IPS-15b (cell line): Measurements from ENCODE around the gene IGFN1.

Experiments used
- H3K27me3 ChIP-seq: one replicate; pipeline ENCODE4 v1.6.1; 2013; ENCODE audit warnings: low read length; ENCODE audit not compliant: control insufficient read depth, insufficient read depth
- H3K36me3 ChIP-seq: one replicate; pipeline ENCODE4 v1.6.1; 2013; ENCODE audit warnings: low read length; ENCODE audit not compliant: control insufficient read depth, insufficient read depth
- H3K4me1 ChIP-seq: one replicate; pipeline ENCODE4 v1.6.1; 2013; ENCODE audit warnings: mild to moderate bottlenecking, low read length; ENCODE audit not compliant: control insufficient read depth, insufficient read depth
- H3K4me3 ChIP-seq: one replicate; pipeline ENCODE4 v1.5.1; 2013; ENCODE audit warnings: low read depth, low read length
- H3K9ac ChIP-seq: one replicate; pipeline ENCODE4 v1.6.1; 2013; ENCODE audit warnings: low read depth, mild to moderate bottlenecking, low read length
- H3K9me3 ChIP-seq: one replicate; pipeline ENCODE4 v1.6.1; 2013; ENCODE audit warnings: mild to moderate bottlenecking, low read length; ENCODE audit not compliant: control insufficient read depth, insufficient read depth

The IGFN1 gene

DNA sequence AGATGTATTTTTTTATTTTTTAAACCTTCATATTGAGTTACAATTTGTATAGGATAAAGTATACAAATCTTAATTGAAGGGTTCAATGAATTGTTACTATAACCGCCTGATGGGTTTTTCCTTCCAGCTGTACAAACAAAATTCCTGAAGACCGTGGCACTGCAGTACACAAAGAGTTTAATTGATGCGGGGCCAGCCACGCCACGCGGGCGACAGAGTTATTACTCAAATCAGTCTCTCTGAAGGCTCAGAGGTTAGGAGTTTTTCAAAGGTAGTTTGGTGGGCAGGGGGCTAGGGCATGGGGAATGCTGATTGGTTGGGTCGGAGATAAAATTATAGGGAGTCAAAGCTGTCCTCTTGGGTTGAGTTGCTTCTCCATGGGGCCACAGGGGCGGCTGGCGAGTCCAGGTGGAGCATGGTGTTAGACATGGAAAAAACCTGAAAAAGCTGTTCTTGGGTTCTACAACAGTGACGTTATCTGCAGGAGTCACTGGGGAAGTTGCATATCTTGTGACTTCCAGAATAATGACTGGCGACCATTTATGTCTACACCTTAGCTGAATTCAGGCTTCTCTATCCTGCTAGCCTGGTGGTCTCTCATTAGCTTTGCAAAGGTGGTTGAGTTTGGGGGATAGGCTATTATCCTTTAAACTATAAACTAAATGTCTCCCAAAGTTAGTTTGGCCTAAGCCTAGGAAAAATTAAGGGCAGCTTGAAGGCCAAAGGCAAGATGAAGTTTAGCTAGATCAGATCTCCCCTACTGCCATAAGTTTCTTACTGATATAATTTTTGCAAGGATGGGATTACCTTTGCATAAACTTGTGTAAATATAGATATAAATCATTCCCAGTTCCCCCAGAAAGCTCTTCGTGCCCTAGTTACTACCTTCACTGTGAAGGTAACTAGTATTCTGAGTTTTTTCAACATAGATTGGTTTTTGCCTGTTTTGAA, 23.3 kb upstream of the IGFN1 start:
- Histone ChIP-seq H3K4me3 (no peak overlapping the region), H3K9me3 (no peaks in the 10 kb centered on the region), H3K36me3 (no peaks in the 10 kb centered on the region), H3K4me1 (peaks cover 3% of the 10 kb centered on the region), H3K9ac (no peak overlapping the region), H3K27me3 (peaks cover 24% of the 10 kb centered on the region)

DNA sequence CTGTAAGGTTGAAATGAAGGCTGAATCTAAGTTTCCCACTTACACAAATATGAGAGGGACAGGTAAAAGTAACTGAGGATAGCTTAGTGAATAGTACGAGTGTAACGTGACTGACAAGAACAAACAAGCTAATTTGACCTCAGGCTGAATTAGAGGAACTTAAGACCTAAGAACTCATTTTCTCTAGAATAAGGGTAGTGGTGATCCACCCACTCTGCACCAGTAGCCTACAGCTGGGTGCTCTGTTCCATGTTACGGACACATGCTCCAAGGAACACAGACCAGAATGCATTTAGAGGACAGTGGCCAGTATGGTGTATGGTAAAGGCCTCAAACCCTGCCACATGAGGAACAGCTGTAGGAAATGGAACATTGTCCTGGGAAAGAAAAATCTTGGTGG, 21.4 kb upstream of the IGFN1 start:
- H3K9me3 ChIP-seq, result no peaks in the 10 kb centered on the region
- H3K4me1 ChIP-seq, result peaks cover 3% of the 10 kb centered on the region
- H3K27me3 ChIP-seq, result peaks cover 33% of the 10 kb centered on the region
- H3K9ac ChIP-seq, result no peak overlapping the region
- H3K4me3 ChIP-seq, result no peak overlapping the region
- H3K36me3 ChIP-seq, result no peaks in the 10 kb centered on the region

DNA sequence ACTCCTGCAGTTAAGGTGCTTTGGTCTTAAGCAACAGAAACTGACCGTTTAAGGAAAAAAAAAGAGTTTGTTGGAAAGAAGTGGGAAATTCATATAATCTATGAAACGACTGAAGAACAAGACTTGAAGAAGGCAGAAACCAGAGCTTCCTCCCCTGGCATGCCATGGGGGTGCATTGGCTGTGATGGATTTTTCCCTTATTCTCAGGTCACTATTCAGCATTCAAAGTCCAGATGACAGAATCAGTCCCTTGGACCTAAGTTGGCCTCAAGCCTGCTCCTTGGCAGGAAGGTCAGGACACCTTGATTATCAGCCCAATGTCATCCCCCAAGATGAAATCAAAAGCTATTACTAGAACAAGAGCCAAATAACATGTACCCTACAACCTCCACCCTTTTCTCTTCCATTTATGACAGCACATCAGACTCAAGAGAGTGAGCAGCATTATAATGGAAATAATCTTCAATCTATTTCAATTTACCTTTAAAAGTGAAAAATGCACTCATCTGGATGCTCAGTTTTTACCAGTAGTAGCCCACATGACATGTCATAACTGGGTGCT, 20.6 kb upstream of the IGFN1 start:
- Histone ChIP-seq H3K9ac (no peak overlapping the region), H3K27me3 (peaks cover 33% of the 10 kb centered on the region), H3K4me1 (peaks cover 7% of the 10 kb centered on the region), H3K4me3 (peak overlapping the region; percentile 88), H3K9me3 (no peaks in the 10 kb centered on the region), H3K36me3 (no peaks in the 10 kb centered on the region)

DNA sequence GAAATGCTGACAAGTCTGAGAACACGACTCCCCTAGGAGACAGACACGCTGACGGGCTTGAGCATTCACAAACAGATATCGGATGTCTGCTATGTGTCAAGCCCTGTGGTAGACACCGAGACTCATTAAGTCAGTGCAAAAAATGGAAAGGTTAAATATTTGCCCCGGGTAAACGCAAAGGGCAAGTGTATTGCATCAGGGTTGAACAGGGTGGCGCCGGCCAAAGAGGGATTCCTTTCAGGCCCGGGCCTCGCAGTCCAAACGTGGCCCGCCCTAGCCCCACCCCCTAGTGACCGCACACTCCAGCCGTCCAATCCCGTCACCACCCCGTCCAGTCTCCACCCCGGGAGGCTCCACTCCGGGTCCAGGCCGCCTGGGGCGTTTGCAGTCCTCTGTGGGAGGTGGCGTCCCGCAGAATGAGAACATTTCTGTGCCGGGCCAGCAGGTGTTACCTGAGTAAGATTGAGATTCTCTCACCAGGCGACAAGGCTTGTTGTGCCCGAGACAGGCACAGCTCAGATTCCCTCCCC, 20.0 kb upstream of the IGFN1 start:
- no peaks in the 10 kb centered on the region for H3K9me3 ChIP-seq
- peak overlapping the region; percentile 88 for H3K4me3 ChIP-seq
- no peaks in the 10 kb centered on the region for H3K36me3 ChIP-seq
- peaks cover 33% of the 10 kb centered on the region for H3K27me3 ChIP-seq
- H3K9ac ChIP-seq, result peak overlapping the region; percentile 55
- H3K4me1 ChIP-seq, result peaks cover 7% of the 10 kb centered on the region

- no peaks in the 10 kb centered on the region for H3K36me3 ChIP-seq
- H3K27me3 ChIP-seq, result peaks cover 33% of the 10 kb centered on the region
- no peaks in the 10 kb centered on the region for H3K9me3 ChIP-seq
- peaks cover 7% of the 10 kb centered on the region for H3K4me1 ChIP-seq
- peak overlapping the region; percentile 55 for H3K9ac ChIP-seq
- peak overlapping the region; percentile 88 for H3K4me3 ChIP-seq
These were observed 19.3 kb upstream of the IGFN1 start for GRCh38 chr1:201171063-201172036.

DNA sequence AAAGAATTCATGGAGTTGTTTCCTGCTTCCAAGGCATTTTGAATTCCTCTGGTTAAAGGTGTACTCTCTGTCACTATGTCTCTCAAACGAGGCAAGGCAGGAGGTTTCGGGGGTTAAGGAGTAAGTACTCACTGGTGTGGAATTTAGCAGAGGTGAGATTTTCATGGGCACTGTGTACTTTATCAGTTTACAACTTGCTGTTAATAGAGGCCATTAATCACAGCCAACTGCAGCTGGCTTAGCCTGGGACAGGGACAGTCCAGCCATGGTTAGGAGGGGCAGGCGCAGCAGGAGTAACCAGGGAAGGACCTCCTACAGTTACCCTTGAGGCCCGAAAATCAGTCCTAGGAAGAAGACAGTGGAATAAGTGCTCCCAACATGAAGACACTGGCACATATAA, 18.3 kb upstream of the IGFN1 start:
- Histone ChIP-seq H3K27me3 (peaks cover 33% of the 10 kb centered on the region), H3K9ac (no peak overlapping the region), H3K4me1 (peaks cover 7% of the 10 kb centered on the region), H3K36me3 (no peaks in the 10 kb centered on the region), H3K4me3 (no peak overlapping the region), H3K9me3 (no peaks in the 10 kb centered on the region)

DNA sequence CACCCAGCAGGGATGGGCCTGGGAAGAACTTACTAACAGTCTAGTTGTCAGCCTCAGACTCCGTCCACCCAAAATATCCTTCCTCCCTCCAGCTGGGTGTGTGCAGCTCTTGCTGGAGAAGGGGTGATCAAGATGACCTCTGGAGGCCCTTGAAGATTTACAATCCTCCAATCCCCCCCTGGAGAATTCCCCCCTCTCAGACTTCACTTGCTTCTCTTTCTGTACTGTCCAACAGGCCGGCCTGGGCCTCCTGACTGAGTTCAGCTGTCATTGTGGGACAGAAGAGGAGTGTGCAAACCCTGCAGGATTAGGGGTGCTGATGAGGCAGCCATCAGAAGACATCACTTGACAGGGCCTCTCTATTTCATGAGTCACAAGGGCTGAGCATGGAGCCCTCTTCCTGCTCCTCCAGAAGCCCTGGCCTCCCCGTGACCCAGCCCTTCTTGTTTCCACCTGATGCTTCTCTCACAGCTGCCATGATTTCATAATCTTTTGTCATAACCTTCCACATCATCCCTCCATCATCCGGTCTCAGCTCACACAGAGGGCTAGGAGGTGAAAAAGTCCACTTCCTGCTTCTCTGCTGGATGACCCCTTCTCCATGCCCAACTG, 17.5 kb upstream of the IGFN1 start:
- Histone ChIP-seq H3K4me3 (no peak overlapping the region), H3K9ac (no peak overlapping the region), H3K4me1 (peaks cover 7% of the 10 kb centered on the region), H3K36me3 (no peaks in the 10 kb centered on the region), H3K9me3 (no peaks in the 10 kb centered on the region), H3K27me3 (peaks cover 33% of the 10 kb centered on the region)

DNA sequence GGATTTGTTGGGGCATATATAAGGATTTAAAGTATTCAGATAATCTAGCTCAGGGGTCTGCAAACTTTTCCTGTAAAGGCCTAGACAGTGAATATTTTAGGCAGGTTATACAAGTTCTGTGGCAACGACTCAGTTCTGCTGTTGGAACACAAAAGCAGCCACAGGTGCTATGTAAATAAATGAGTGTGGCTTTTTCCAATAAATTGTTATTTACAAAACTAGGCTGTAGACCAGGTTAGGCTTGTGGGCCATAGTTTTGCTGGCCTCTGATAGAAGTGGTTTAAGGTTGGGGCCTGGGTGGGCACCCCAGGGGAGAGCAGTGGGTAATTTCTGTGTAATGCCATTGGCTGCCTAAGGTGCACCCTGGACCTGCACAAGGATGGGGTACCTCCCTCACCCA, 16.9 kb upstream of the IGFN1 start:
- H3K36me3 ChIP-seq, result no peaks in the 10 kb centered on the region
- no peaks in the 10 kb centered on the region for H3K9me3 ChIP-seq
- H3K27me3 ChIP-seq, result peaks cover 33% of the 10 kb centered on the region
- peaks cover 7% of the 10 kb centered on the region for H3K4me1 ChIP-seq
- no peak overlapping the region for H3K9ac ChIP-seq
- H3K4me3 ChIP-seq, result no peak overlapping the region

DNA sequence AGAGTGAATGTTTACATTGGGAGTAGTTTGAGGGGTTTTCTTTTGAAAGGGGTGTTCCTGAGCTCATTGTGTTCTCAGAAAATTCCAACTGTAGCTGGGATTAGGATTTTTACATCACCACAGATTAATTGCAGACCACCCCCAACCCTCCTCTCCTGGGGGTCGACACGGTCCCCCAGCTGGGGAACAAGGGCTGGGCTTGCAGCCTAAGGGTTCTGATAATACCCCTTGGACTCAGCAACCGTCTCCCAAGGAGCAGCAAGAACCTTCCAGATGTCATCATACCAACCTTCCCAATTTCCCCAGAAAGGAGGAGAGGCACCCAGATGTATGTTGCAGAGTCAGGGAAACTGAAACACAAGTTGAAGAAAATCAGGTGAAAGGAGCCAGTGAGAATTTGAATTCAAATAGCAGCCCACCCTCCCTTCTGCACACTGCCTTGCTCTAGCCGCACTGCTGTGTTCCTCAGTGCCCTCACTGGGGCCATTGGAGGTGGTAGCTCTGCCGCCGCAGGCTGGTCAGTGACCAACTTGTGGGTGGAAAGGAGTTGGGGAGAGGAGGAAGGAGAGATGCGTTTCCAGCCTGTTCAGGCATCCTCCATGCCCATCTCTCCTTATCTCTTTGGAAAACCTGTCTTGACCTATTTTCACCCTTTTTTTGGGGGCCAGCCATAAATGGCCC, 14.7 kb upstream of the IGFN1 start:
- no peak overlapping the region for H3K4me3 ChIP-seq
- no peaks in the 10 kb centered on the region for H3K9me3 ChIP-seq
- H3K27me3 ChIP-seq, result peaks cover 16% of the 10 kb centered on the region
- H3K36me3 ChIP-seq, result no peaks in the 10 kb centered on the region
- no peak overlapping the region for H3K9ac ChIP-seq
- peaks cover 3% of the 10 kb centered on the region for H3K4me1 ChIP-seq

GRCh38 chr1:201176940-201177339, 13.7 kb upstream of the IGFN1 start:
- H3K4me1 ChIP-seq, result peaks cover 3% of the 10 kb centered on the region

More at GRCh38 chr1:201176940-201177339, 13.7 kb upstream of the IGFN1 start:
- no peak overlapping the region for H3K4me3 ChIP-seq
- no peaks in the 10 kb centered on the region for H3K36me3 ChIP-seq
- H3K27me3 ChIP-seq, result peaks cover 13% of the 10 kb centered on the region
- H3K9me3 ChIP-seq, result no peaks in the 10 kb centered on the region
- H3K9ac ChIP-seq, result no peak overlapping the region
